ENCODE results near the gene TTC33. TPM values are rescaled to one million over a fixed set of nuclear protein-coding genes. Genes with fewer than 3 reads are reported as not detected.

TTC33 gene
- total and polyA plus RNA-seq, 12 donors: 6.4 to 20.1 (median 17.5) TPM

GRCh38 chr5:40683305-40683704 is 72.5 kb downstream of the TTC33 start:
- peaks cover 0 to 35% (median 0%) of the 10 kb centered on the region in 9 donors for H3K36me3 ChIP-seq
- intact Hi-C loops (cut with DNase I): loop anchor here in 7 of 10 donors (5.0 to 10.0 kb wide), 7 partner anchors 111 to 1109 kb away; no protein-coding TSS in a partner anchor
- peaks cover 0 to 24% (median 10%) of the 10 kb centered on the region in 7 donors for H3K27me3 ChIP-seq
- 30 to 54% methylated on average over 1 of the region's 1 CpG for WGBS, 2 donors
- ATAC-seq: no peak
- H3K4me3 ChIP-seq: peak overlapping the region; percentile 3 to 98 (median 86)
- no peak for TF ChIP-seq CTCF (IDR thresholded peaks at IDR 0.05)
- H3K4me1 ChIP-seq: peaks cover 0 to 55% (median 27%) of the 10 kb centered on the region in 9 donors
- H3K9me3 ChIP-seq: no peaks in the 10 kb centered on the region
- DNase-seq: no peak
- H3K27ac ChIP-seq: peak overlapping the region; percentile 11 to 96 (median 90)

- no peak for TF ChIP-seq CTCF (IDR thresholded peaks at IDR 0.05)
- no peak for ATAC-seq
Observed at GRCh38 chr5:40682154-40683017, 73.4 kb downstream of the TTC33 start.

GRCh38 chr5:40681363-40682153 is 74.2 kb downstream of the TTC33 start:
- WGBS, 2 donors: 5 to 6% methylated on average over 67 of the region's 67 CpGs
- Histone ChIP-seq H3K36me3 (peaks cover 0 to 26% (median 0%) of the 10 kb centered on the region in 9 donors), H3K27me3 (peaks cover 0 to 23% (median 10%) of the 10 kb centered on the region in 7 donors), H3K9me3 (no peaks in the 10 kb centered on the region), H3K4me3 (peak overlapping the region; percentile 65 to 98 (median 86)), H3K4me1 (peaks cover 0 to 55% (median 23%) of the 10 kb centered on the region in 9 donors), H3K27ac (peak overlapping the region; percentile 44 to 96 (median 90))
- no peak for TF ChIP-seq CTCF (IDR thresholded peaks at IDR 0.05)
- DNase-seq: peak in 1 of 2 donors; percentile 27
- intact Hi-C loops (cut with DNase I): loop anchor here in 7 of 10 donors (5.0 to 10.0 kb wide), 7 partner anchors 109 to 1107 kb away; no protein-coding TSS in a partner anchor
- ATAC-seq: no peak

More at GRCh38 chr5:40682154-40683017, 73.4 kb downstream of the TTC33 start:
- peaks cover 0 to 26% (median 10%) of the 10 kb centered on the region in 7 donors for H3K27me3 ChIP-seq
- peak overlapping the region; percentile 44 to 96 (median 90) for H3K27ac ChIP-seq
- peak overlapping the region; percentile 65 to 98 (median 86) for H3K4me3 ChIP-seq
- no peak for DNase-seq
- H3K4me1 ChIP-seq: peaks cover 0 to 55% (median 23%) of the 10 kb centered on the region in 9 donors
- intact Hi-C loops (cut with DNase I): loop anchor here in 7 of 10 donors (5.0 to 10.0 kb wide), 7 partner anchors 110 to 1108 kb away; no protein-coding TSS in a partner anchor
- 55 to 60% methylated on average over 16 of the region's 16 CpGs for WGBS, 2 donors
- peaks cover 0 to 30% (median 0%) of the 10 kb centered on the region in 9 donors for H3K36me3 ChIP-seq
- no peaks in the 10 kb centered on the region for H3K9me3 ChIP-seq

Data from heart right ventricle (tissue), 16 donors.